ENCODE data around the gene CPZ. TPM values are rescaled to one million over a fixed set of nuclear protein-coding genes. Genes with fewer than 3 reads are reported as not detected.

The CPZ gene
- total RNA-seq, 1 experiment from 2014 or later: 26.9 TPM

- TF ChIP-seq, protein P1, sequence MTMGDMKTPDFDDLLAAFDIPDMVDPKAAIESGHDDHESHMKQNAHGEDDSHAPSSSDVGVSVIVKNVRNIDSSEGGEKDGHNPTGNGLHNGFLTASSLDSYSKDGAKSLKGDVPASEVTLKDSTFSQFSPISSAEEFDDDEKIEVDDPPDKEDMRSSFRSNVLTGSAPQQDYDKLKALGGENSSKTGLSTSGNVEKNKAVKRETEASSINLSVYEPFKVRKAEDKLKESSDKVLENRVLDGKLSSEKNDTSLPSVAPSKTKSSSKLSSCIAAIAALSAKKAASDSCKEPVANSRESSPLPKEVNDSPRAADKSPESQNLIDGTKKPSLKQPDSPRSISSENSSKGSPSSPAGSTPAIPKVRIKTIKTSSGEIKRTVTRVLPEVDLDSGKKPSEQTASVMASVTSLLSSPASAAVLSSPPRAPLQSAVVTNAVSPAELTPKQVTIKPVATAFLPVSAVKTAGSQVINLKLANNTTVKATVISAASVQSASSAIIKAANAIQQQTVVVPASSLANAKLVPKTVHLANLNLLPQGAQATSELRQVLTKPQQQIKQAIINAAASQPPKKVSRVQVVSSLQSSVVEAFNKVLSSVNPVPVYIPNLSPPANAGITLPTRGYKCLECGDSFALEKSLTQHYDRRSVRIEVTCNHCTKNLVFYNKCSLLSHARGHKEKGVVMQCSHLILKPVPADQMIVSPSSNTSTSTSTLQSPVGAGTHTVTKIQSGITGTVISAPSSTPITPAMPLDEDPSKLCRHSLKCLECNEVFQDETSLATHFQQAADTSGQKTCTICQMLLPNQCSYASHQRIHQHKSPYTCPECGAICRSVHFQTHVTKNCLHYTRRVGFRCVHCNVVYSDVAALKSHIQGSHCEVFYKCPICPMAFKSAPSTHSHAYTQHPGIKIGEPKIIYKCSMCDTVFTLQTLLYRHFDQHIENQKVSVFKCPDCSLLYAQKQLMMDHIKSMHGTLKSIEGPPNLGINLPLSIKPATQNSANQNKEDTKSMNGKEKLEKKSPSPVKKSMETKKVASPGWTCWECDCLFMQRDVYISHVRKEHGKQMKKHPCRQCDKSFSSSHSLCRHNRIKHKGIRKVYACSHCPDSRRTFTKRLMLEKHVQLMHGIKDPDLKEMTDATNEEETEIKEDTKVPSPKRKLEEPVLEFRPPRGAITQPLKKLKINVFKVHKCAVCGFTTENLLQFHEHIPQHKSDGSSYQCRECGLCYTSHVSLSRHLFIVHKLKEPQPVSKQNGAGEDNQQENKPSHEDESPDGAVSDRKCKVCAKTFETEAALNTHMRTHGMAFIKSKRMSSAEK (CRISPR knock-in tag; IDR thresholded peaks at IDR 0.05; ENCODE audit: borderline replicate concordance): no peak
- TF ChIP-seq ZNF232 (CRISPR knock-in tag; IDR thresholded peaks at IDR 0.05): no peak
- no peak for TF ChIP-seq CREB1 (CRISPR knock-in tag; IDR thresholded peaks at IDR 0.05)
- TF ChIP-seq, protein P2, sequence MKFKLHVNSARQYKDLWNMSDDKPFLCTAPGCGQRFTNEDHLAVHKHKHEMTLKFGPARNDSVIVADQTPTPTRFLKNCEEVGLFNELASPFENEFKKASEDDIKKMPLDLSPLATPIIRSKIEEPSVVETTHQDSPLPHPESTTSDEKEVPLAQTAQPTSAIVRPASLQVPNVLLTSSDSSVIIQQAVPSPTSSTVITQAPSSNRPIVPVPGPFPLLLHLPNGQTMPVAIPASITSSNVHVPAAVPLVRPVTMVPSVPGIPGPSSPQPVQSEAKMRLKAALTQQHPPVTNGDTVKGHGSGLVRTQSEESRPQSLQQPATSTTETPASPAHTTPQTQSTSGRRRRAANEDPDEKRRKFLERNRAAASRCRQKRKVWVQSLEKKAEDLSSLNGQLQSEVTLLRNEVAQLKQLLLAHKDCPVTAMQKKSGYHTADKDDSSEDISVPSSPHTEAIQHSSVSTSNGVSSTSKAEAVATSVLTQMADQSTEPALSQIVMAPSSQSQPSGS (CRISPR knock-in tag; IDR thresholded peaks at IDR 0.05; ENCODE audit: borderline replicate concordance, low read depth): no peak
- TF ChIP-seq NFYB (CRISPR knock-in tag; conservative IDR thresholded peaks at IDR 0.05; ENCODE audit: low read depth): no peak
- no peak for TF ChIP-seq MXD4 (CRISPR knock-in tag; IDR thresholded peaks at IDR 0.05; ENCODE audit: borderline replicate concordance)
- TF ChIP-seq E2F1 (CRISPR knock-in tag; IDR thresholded peaks at IDR 0.05): no peak
Observed at GRCh38 chr4:8571702-8572685, 20.6 kb upstream of the CPZ start (continued).

DNA sequence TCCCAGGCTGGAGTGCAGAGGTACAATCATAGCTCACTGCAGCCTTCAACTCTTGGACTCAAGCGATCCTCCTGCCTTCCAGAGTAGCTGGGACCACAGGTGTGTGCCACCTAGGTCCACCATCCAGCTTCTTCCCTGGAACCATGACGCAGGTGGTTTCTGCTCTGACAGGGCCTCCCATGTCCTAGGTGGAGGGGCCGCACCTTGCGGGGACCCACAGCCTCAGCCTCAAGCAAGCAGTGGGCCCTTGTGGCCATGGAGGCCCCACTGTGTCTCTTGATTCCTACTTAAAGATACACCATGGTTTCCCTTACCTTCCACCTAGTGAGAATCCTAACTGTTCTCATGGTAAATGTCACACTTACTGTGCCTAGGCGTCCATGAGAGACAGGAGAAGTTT is 19.3 kb upstream of the CPZ start:
- CTCF ChIA-PET: no interaction called here
- DNase-seq (ENCODE audit: low spot score) (no peak), ATAC-seq (no peak)
- H3K36me3 Mint-ChIP-seq: no peaks in the 10 kb centered on the region
- peaks cover 11% of the 10 kb centered on the region for H3K27me3 Mint-ChIP-seq (ENCODE audit: low read depth)
- no peak overlapping the region for H3K27ac Mint-ChIP-seq
- H3K4me3 Mint-ChIP-seq: no peak overlapping the region
- no peaks in the 10 kb centered on the region for H3K9me3 Mint-ChIP-seq
- H3K4me1 Mint-ChIP-seq: peaks cover 34% of the 10 kb centered on the region
- POLR2A ChIA-PET: no interaction called here
- TF ChIP-seq NR2C2 (CRISPR knock-in tag; IDR thresholded peaks at IDR 0.05): no peak
- no peak for TF ChIP-seq NFYB (CRISPR knock-in tag; conservative IDR thresholded peaks at IDR 0.05; ENCODE audit: low read depth)
- TF ChIP-seq AFF4 (CRISPR knock-in tag; IDR thresholded peaks at IDR 0.05; ENCODE audit: borderline replicate concordance): no peak
- TF ChIP-seq MLX (CRISPR knock-in tag; IDR thresholded peaks at IDR 0.05): no peak
- TF ChIP-seq ZMAT4 (CRISPR knock-in tag; IDR thresholded peaks at IDR 0.05): no peak
- TF ChIP-seq SMAD4 (CRISPR knock-in tag; IDR thresholded peaks at IDR 0.05): no peak
- TF ChIP-seq SOX15 (CRISPR knock-in tag; IDR thresholded peaks at IDR 0.05): no peak
- TF ChIP-seq, protein P3, sequence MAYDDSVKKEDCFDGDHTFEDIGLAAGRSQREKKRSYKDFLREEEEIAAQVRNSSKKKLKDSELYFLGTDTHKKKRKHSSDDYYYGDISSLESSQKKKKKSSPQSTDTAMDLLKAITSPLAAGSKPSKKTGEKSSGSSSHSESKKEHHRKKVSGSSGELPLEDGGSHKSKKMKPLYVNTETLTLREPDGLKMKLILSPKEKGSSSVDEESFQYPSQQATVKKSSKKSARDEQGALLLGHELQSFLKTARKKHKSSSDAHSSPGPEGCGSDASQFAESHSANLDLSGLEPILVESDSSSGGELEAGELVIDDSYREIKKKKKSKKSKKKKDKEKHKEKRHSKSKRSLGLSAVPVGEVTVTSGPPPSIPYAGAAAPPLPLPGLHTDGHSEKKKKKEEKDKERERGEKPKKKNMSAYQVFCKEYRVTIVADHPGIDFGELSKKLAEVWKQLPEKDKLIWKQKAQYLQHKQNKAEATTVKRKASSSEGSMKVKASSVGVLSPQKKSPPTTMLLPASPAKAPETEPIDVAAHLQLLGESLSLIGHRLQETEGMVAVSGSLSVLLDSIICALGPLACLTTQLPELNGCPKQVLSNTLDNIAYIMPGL (CRISPR knock-in tag; IDR thresholded peaks at IDR 0.05): no peak
- TF ChIP-seq NFATC4 (CRISPR knock-in tag; IDR thresholded peaks at IDR 0.05): no peak
- no peak for TF ChIP-seq NR1H2 (CRISPR knock-in tag; IDR thresholded peaks at IDR 0.05)
